Kidney tubule cell (primary cell): ENCODE measurements around the gene TRAPPC10.
A peak's percentile ranks its signal among the peaks of the same experiment; 100 is the strongest.

Source experiments
- DNase-seq: peaks from one replicate; pipeline ENCODE4 v3.0.0-alpha.2; 2018; ENCODE audit warnings: low spot score

Gene TRAPPC10, protein sequence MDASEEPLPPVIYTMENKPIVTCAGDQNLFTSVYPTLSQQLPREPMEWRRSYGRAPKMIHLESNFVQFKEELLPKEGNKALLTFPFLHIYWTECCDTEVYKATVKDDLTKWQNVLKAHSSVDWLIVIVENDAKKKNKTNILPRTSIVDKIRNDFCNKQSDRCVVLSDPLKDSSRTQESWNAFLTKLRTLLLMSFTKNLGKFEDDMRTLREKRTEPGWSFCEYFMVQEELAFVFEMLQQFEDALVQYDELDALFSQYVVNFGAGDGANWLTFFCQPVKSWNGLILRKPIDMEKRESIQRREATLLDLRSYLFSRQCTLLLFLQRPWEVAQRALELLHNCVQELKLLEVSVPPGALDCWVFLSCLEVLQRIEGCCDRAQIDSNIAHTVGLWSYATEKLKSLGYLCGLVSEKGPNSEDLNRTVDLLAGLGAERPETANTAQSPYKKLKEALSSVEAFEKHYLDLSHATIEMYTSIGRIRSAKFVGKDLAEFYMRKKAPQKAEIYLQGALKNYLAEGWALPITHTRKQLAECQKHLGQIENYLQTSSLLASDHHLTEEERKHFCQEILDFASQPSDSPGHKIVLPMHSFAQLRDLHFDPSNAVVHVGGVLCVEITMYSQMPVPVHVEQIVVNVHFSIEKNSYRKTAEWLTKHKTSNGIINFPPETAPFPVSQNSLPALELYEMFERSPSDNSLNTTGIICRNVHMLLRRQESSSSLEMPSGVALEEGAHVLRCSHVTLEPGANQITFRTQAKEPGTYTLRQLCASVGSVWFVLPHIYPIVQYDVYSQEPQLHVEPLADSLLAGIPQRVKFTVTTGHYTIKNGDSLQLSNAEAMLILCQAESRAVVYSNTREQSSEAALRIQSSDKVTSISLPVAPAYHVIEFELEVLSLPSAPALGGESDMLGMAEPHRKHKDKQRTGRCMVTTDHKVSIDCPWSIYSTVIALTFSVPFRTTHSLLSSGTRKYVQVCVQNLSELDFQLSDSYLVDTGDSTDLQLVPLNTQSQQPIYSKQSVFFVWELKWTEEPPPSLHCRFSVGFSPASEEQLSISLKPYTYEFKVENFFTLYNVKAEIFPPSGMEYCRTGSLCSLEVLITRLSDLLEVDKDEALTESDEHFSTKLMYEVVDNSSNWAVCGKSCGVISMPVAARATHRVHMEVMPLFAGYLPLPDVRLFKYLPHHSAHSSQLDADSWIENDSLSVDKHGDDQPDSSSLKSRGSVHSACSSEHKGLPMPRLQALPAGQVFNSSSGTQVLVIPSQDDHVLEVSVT

DNA sequence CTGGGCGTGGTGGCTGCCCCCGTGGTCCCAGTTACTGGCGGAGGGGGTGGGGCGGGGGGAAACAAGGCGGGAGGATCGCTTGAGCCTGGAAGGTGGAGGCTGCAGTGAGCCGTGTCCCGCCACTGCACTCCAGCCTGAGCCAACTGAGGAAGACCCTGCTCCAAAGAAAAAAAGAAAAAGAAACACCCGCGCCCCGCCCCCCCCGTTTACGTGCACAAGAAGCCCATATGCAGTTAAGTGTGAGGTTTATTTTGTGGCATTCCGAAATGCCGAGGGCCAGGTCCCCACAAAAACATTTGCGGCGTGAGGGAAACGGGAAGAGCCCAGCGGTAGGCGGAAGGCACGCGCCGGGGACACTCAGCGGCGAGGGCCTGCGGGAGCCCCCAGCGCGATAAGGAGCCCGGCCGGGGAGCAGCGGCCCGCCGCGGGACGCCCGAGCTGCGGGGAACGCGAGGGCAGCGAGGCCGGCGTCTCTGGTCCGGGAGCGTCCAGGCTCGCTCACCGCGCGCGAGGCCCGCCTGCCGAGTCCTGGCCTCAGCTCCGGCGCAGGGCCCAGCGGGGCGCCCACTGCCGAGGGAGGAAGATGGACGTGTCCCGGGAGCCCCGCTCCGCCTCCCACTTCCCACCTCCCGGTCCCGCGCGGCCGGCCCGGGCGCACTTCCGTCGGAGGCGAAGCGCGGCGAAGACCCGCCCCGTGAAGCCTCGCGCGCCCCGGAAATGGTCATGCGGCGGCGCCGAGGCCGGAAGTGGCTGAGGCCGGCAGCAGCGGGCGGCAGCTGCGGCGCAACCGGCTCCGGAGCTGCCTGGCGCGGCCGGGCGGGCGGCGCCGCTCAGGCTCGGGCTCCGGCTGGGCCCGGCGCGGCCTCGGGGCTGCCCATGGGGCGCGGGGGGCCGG, at the start of gene TRAPPC10:
TSS of gene TRAPPC10 (plus strand) at position 731 of the 895 bp plus-strand sequence. CDS start 185 bp downstream, outside the sequence.
- DNase-seq = peak; percentile 89

- DNase-seq = no peak
Observed at GRCh38 chr21:43965911-43966585, 46.1 kb upstream of the TRAPPC10 start.

DNA sequence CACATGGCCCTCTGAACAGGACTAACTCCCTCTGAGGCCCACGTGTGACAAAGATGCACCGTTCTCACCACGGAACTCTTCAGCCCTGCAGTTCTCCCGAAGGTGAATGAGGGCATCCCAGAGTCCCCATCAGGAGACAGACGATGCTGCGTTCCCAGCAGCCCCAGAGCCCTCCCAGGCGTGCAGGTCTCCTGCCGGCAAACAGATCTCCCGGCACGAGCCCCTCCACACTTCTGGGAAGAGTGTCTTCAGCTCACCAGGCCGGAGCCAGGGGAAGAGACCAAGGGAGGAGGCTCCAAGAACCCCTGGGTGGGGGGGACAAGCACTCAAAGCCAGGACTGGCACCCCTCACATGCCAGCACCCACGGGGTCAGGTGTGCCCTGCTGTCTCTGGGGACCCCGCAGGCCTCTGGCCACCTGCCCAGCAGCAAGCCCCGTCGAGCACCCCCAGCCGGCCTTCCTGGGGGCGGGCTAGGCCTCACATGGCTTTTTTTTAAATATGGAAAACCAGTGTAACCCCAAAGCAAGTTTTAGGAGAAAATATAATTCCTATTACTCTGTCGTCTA, 45.1 kb upstream of the TRAPPC10 start:
- DNase-seq = no peak

DNA sequence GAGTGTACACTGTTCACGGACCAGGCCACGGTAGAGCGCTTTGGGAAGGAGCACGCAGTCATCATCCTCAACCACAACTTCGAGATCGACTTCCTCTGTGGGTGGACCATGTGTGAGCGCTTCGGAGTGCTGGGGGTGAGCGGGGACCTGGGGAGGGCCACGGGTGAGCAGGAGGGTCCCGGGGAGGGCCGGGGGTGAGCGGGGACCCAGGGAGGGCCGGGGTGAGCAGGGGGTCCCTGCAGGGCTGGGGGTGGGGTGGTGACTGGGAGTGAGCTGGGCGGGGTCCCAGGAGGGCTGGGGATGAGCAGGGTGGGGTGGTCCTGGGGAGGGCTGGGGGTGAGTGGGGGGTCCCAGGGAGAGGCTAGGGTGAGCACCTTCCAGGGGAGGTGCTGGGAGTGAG, 44.1 kb upstream of the TRAPPC10 start:
- no peak for DNase-seq

GRCh38 chr21:43968410-43969114, 43.5 kb upstream of the TRAPPC10 start:
- DNase-seq = no peak

DNA sequence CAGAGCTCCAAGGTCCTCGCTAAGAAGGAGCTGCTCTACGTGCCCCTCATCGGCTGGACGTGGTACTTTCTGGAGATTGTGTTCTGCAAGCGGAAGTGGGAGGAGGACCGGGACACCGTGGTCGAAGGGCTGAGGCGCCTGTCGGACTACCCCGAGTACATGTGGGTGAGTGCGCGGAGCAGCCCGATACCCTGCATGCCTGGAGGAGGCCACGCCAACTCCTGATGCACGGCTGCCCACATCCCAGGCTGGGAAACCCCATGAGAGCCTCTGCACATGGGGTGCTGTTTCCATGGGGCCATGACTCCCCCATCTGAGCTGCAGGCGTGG, 43.0 kb upstream of the TRAPPC10 start:
- no peak for DNase-seq

- no peak for DNase-seq
Observed at GRCh38 chr21:43970551-43970950, 41.6 kb upstream of the TRAPPC10 start.

- no peak for DNase-seq
Observed at GRCh38 chr21:43971201-43971991, 40.7 kb upstream of the TRAPPC10 start.

DNA sequence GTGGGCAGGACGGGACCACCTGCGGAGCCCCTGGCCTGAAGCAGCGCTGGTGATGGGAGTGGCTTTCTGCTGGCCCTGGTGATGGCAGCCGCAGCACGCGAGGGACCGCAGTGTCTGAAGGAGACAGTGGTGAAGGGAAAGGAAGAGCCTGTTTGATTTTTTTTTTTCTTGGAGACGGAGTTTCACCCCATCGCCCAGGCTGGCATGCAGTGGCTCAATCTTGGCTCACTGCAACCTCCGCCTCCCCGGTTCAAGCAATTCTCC, 40.2 kb upstream of the TRAPPC10 start:
- DNase-seq = no peak

DNA sequence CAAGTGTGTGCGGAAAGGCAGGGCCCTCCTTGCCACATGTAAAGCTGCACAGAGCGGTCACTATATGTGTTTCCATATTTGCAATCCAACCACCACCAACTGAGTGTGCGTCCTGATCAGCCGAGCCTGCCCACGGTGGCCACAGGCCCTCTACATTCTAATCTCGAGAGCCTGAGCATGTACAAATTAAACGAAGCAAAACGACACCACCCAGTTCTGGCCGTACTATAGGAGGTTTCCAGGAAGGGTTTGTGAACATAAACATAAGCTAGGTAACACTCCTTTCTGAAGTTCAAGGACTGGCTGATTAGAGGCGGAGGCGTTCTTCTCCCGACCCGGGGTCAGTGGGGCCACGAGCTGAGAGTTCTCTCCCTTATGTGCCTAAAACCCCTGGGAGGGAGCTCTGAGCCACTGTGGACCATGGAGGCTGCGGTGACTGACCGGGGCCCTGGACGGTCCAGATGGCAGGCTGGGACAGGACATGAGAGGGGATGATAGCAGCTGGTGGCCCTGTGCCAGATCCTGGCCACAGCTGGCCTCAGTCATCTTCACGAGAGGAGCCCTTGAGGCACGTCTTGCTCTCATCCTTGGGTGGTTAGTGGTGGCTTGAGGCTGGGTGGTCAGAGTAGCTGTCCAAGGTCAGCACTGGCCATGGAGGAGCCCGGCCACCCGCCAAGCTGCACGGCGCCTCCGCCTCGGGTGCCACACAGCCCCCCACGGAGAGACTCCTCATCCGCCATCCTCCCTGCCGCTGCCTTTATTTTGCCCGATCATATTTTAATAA, 39.1 kb upstream of the TRAPPC10 start:
- no peak for DNase-seq

- no peak for DNase-seq
Observed at GRCh38 chr21:43973634-43973955, 38.5 kb upstream of the TRAPPC10 start.

- DNase-seq = no peak
Observed at GRCh38 chr21:43974791-43975468, 37.2 kb upstream of the TRAPPC10 start.

DNA sequence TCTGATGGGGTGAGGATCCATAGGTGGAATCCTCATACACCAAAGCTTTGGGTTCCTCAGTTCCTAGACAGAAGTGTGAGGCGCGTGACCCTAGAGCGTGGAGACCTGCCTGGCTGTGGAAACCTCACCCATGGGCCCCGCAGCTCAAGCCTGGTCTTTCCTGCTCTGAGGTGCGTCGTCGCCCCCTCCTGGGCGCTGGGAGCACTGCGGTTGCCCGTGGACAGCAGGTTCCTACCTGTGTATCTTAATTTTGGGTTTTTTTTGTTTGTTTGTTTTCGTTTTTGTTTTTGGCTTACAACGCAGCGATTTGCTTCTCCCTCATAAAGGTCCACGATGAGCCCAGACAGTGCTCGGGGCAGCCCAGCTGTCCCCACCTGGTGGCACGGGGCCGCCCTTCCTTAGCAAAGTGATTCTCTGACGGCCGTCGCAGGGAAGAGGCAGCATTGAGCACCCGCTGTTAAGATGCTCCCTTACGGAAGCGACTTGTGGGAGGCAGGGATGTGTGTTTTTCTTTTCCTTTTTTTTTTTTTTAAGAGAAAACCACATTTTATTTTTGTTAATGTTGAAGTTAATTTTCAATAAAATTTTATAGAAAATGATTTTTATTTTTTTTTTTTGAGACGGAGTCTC, 36.5 kb upstream of the TRAPPC10 start:
- DNase-seq = peak; percentile 65

DNA sequence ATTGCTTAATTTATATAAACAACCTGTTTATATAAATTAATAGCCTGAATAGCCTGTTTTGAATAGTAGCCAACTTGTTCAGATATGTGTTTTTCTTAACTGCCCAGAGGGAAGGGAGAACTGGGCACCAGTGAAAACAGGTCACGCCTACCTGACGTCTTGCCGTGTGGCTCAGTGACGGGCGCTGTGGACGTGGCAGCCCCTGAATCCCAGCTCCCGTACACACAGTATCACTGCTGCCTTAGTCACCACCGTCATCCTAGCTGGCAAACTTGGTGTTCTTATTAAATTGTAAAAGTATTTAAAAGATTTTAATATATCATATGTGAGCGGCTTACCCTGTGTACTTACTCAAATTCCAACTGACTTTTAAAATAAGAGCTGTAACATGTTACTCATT, 35.4 kb upstream of the TRAPPC10 start:
- DNase-seq = no peak

- no peak for DNase-seq
Observed at GRCh38 chr21:43978060-43978459, 34.0 kb upstream of the TRAPPC10 start.

- no peak for DNase-seq
Observed at GRCh38 chr21:43979654-43980053, 32.5 kb upstream of the TRAPPC10 start.

GRCh38 chr21:43981151-43981870, 30.8 kb upstream of the TRAPPC10 start:
- no peak for DNase-seq
